Measurements from ENCODE around the gene KCNQ1.

- TF ChIP-seq POLR2AphosphoS5 (IDR thresholded peaks at IDR 0.05), result no peak
- no peak for TF ChIP-seq CTCF (IDR thresholded peaks at IDR 0.05)
- TF ChIP-seq POLR2A (IDR thresholded peaks at IDR 0.05), result no peak
These were observed 114.9 kb downstream of the KCNQ1 start for GRCh38 chr11:2559527-2560311.
